ENCODE results near the gene UBE2D2.
A peak's percentile ranks its signal among the peaks of the same experiment; 100 is the strongest.

UBE2D2 gene

DNA sequence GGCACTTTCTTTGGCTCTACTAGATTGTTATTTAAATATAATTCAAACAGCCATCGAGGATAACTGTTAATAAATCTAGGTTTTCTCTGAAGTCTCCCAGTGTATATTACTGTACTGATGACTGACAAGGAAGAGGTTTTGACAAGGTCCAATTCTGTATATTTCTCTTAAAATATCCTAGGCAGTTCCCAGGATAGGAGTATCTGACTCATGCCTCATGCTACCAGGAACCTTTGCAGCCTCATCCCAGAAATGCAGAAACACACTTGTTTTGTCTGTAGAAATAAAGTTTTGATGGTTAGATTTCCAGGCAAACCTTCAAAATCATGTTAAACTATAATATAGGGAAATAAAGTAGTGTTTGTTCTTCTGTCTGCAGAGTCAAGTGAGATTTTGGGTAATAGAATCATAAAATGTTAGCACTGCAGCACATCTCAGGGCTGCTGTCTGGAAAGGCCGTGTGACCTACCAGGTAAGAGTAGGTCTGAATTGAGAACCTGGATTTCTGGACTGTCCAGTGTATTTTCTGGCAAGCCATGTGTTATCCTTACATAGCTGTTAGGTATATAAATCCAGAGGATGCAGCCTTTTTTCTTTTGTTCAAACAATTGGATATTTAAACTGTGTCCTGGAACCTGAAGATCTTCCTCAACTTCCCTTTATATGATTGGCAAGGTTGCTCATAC, 8.3 kb downstream of the UBE2D2 start:
- no peak for TF ChIP-seq CTCF (conservative IDR thresholded peaks at IDR 0.05; ENCODE audit: control insufficient read depth, insufficient read depth, low read depth, low read length)
- peak; percentile 21 for DNase-seq (ENCODE audit: low read depth)
- H3K4me3 ChIP-seq (ENCODE audit: control insufficient read depth, low read depth, low read length), result no peak overlapping the region

GRCh38 chr5:139571543-139571942, 10.4 kb downstream of the UBE2D2 start:
- DNase-seq (ENCODE audit: low read depth), result no peak
- no peak overlapping the region for H3K4me3 ChIP-seq (ENCODE audit: control insufficient read depth, low read depth, low read length)
- no peak for TF ChIP-seq CTCF (conservative IDR thresholded peaks at IDR 0.05; ENCODE audit: control insufficient read depth, insufficient read depth, low read depth, low read length)

DNA sequence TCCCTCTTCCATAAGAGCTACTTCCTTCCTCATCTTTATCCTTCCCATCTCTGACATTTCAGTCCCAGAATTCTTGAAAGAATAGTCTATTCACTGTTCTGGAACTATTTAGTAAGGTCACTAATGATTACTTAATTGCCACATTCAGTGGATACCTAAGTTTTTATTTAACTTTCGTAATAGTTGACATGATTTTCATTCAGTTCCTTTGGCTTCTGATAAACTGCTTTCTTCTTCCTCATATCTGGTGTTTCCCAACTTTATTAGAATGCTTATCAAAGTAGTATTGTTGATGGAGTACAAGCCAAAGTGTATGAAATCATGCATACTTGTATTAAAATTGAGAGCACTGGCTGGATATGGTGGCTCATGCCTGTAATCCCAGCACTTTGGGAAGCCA, 10.8 kb downstream of the UBE2D2 start:
- DNase-seq (ENCODE audit: low read depth), result no peak
- H3K4me3 ChIP-seq (ENCODE audit: control insufficient read depth, low read depth, low read length), result no peak overlapping the region

DNA sequence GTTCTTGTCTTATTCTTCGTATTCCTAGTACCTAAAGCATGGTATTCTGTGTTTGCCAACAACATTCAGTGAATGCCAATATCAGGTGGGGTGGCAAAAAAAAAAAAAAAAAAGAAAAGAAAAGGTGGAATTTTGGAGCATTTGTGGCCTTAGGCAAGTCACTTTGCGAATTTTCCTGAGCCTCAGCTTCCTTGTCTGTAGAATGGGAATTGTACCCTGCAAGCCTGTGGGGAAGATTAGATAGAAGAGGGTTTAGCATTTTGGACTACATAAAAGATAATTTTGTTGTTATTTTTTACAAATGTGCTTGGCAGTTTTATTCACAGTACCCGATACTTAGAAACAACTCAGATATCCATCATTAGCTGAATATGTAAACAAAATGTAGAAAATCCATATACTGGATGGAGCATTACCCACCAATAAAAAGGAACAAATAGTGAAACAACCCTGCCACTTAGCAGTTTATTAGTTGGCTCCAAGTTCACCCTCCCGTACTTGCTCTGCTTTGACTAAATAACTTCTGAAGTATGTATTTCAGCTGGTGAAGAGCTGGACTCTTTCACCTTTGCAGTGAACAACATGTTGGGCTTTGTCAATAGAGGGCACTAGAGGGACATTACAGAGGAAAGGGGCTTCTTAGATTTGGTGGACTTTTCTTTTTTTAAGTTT, 13.6 kb downstream of the UBE2D2 start:
- peak; percentile 86 for TF ChIP-seq CTCF (conservative IDR thresholded peaks at IDR 0.05; ENCODE audit: control insufficient read depth, insufficient read depth, low read depth, low read length)
- peak; percentile 59 for DNase-seq (ENCODE audit: low read depth)
- H3K4me3 ChIP-seq (ENCODE audit: control insufficient read depth, low read depth, low read length), result no peak overlapping the region

More for the DNA sequence above, 10.8 kb downstream of the UBE2D2 start:
- TF ChIP-seq CTCF (conservative IDR thresholded peaks at IDR 0.05; ENCODE audit: control insufficient read depth, insufficient read depth, low read depth, low read length), result no peak

- no peak overlapping the region for H3K4me3 ChIP-seq (ENCODE audit: control insufficient read depth, low read depth, low read length)
- no peak for TF ChIP-seq CTCF (conservative IDR thresholded peaks at IDR 0.05; ENCODE audit: control insufficient read depth, insufficient read depth, low read depth, low read length)
- no peak for DNase-seq (ENCODE audit: low read depth)
Observed at GRCh38 chr5:139575313-139575646, 14.1 kb downstream of the UBE2D2 start.

GRCh38 chr5:139575751-139576150, 14.6 kb downstream of the UBE2D2 start:
- no peak overlapping the region for H3K4me3 ChIP-seq (ENCODE audit: control insufficient read depth, low read depth, low read length)
- no peak for TF ChIP-seq CTCF (conservative IDR thresholded peaks at IDR 0.05; ENCODE audit: control insufficient read depth, insufficient read depth, low read depth, low read length)
- no peak for DNase-seq (ENCODE audit: low read depth)

Data from fibroblast of mammary gland (primary cell).